ENCODE data around the gene USH1C. TPM values are rescaled to one million over a fixed set of nuclear protein-coding genes. Genes with fewer than 3 reads are reported as not detected.

USH1C gene
- total RNA-seq, 1 donor from 2014 or later = 1.1 TPM

DNA sequence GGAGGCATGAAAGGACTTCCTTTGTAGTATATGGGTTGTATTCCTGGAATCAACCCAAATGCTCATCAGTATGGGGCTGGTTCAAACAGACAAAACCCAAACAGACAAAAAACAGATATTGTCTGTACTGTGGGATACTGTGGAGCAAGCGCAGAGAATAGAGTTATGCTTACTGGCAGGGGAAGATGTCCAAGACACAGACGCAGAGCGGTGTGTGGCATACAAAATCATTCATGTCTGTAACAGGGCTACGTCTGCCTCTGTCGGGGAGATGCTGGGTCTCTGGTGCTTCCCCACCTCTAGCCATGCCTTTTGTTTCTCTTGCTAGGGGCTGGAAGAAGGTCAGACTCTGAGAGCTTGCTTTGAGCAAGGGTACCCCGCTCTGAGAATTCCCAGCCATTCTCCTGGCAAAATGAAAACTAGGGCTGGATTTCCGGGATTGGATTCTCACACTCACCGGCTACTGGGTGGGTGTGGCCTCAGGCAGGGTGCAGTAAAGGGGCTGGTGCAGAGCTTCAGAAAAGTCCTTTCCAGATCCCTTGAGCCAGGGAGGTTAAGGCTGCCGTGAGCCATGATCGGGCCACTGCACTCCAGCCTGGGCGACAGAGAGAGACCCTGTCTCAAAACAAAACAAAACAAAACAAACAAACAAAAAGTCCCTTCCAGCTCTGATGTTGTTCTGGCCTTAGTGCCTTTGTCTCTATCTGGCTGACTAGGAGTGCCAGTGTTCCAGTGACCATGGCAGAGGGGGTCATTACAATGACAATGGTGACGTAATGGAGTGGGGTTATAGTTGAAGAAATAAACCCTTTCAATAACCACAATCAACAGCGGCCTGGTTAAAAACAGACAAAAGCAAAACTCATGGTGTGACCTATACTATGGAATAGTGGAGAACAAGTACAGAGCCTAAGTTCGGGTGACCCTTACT, 64.7 kb downstream of the USH1C start:
- no peak for TF ChIP-seq CTCF (conservative IDR thresholded peaks at IDR 0.05; ENCODE audit: low read depth, low read length)
- no peak for DNase-seq (ENCODE audit: low read depth)
- H3K4me3 ChIP-seq (ENCODE audit: low read depth, low read length) = peak overlapping the region; percentile 10

GRCh38 chr11:17478070-17478469, 66.1 kb downstream of the USH1C start:
- TF ChIP-seq CTCF (conservative IDR thresholded peaks at IDR 0.05; ENCODE audit: low read depth, low read length) = no peak
- no peak for DNase-seq (ENCODE audit: low read depth)

GRCh38 chr11:17477361-17477760, 66.9 kb downstream of the USH1C start:
- no peak for TF ChIP-seq CTCF (conservative IDR thresholded peaks at IDR 0.05; ENCODE audit: low read depth, low read length)
- H3K4me3 ChIP-seq (ENCODE audit: low read depth, low read length) = no peak overlapping the region
- no peak for DNase-seq (ENCODE audit: low read depth)

More at GRCh38 chr11:17478070-17478469, 66.1 kb downstream of the USH1C start:
- H3K4me3 ChIP-seq (ENCODE audit: low read depth, low read length) = no peak overlapping the region

DNA sequence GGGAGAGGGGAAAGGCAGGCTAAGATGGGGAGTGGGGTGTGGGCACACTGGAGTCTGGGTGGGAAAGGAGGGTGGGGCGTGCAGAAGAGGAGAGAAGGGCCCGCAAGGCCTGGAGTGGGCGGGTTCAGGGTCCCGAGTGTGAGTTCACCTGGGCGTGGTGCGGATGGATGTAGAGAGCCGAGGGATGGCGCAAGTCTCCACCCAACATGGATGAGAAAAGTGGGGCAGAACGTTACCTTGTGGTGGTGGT, 67.2 kb downstream of the USH1C start:
- no peak for TF ChIP-seq CTCF (conservative IDR thresholded peaks at IDR 0.05; ENCODE audit: low read depth, low read length)
- H3K4me3 ChIP-seq (ENCODE audit: low read depth, low read length) = no peak overlapping the region

GRCh38 chr11:17476317-17477083, 67.7 kb downstream of the USH1C start, which contains the start of gene ABCC8:
Gene ABCC8 (minus strand): TSS chr11:17476845. CDS start chr11:17476776, 69 bp downstream.
- H3K4me3 ChIP-seq (ENCODE audit: low read depth, low read length) = no peak within 1 kb of the TSS
- no peak for TF ChIP-seq CTCF (conservative IDR thresholded peaks at IDR 0.05; ENCODE audit: low read depth, low read length)
- DNase-seq (ENCODE audit: low read depth) = no peak

More for the DNA sequence above, 67.2 kb downstream of the USH1C start:
- DNase-seq (ENCODE audit: low read depth) = no peak

GRCh38 chr11:17475666-17476316, 68.4 kb downstream of the USH1C start:
- TF ChIP-seq CTCF (conservative IDR thresholded peaks at IDR 0.05; ENCODE audit: low read depth, low read length) = no peak
- H3K4me3 ChIP-seq (ENCODE audit: low read depth, low read length) = no peak overlapping the region
- no peak for DNase-seq (ENCODE audit: low read depth)
